Activated T-cell treated with anti-CD3 and anti-CD28 coated beads for 48 hours (primary cell): Measurements from ENCODE around the gene ST7.

Source experiments
- DNase-seq: peaks from one replicate; pipeline ENCODE4 v3.0.0-alpha.2; 2020; ENCODE audit warnings: low read depth

ST7 gene

DNA sequence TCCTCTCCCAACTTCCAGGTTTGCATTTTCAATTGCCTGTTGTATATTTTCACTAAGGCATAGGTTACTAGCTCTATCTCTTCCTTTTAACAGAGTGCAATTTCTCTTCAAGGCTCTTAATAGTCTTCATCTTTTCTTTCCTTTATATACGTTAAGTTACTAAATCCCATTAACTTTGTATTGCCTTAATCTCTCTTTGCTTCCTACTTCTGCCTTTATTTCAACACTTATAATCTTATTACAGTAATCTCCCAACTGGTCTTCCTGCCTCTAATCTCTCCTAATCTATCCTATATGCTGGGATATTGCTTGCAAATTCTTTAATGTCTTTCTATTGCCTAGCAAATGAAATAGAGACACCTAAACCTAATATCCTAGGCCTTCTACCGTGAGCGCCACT is 26.1 kb downstream of the ST7 start:
- no peak for DNase-seq

DNA sequence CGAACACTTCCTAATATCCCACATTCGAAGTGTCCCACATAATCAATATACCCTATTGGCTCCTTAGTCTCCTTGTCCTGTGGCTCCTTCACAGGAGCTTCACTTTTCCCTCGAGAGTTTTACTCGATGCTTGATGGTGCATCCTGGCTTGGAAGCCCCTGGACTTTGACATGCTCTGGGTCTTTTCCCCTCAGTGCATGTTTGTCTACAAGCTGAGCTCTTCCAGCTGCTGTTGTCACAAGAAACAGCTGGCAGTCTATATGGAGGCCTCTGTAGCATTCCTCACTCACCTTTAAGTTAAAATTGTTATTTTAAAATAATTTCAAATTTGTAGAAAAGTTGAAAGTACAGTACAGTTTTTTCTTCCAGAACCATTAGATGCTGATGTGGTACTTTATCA is 27.1 kb downstream of the ST7 start:
- no peak for DNase-seq

DNA sequence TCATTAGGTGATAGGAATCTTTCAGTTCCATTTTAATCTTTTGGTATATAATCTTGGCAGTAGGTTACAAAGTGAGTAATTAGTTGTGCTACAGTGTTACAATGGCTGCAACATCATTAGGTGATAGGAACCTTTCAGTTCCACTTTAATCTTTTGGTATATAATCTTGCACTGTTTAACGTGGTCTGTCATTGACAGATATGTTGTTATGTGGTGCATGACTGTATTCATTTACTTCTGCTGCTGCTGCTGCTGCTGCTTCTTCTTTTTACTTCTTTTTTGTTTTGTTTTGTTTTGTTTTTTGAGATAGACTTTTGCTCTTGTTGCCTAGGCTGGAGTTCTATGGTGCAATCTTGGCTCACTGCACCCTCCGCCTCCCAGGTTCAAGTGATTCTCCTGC is 28.6 kb downstream of the ST7 start:
- no peak for DNase-seq

DNA sequence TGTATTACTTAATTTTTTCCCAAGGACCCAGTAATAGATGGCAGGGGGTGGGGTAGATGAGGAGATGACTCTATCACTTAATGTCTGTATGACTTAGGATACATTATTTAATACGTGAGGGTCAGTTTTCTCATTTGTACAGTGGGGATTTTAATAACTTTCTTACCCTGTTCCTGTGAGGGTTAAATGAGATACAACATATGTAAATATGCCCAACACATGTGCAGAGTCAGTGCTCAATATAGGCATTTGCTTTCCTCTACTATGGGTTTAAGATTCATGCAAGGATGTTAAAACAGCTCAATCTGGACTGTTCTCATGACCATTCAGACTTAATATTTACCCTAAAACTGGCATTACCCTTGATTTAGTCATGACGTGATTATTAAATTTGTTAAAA is 31.2 kb downstream of the ST7 start:
- no peak for DNase-seq

DNA sequence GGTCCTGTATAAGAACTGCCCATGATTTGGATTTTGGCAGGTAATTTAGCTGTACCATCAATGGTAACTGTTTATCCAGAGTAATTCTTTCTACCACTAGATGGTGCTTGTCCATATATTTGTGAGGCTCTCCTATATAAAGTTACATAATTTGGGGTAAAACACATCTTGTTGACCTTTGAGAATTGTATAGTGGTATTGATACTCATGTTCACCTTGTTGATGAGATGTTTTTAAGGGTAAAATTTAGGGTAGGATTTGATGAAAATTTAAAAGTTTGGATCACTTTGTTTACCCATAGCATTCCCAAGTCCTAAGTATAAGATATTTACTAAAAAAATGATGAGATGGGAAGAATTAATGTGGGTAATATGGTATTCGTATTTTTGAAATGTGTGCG is 31.6 kb downstream of the ST7 start:
- DNase-seq, result no peak

DNA sequence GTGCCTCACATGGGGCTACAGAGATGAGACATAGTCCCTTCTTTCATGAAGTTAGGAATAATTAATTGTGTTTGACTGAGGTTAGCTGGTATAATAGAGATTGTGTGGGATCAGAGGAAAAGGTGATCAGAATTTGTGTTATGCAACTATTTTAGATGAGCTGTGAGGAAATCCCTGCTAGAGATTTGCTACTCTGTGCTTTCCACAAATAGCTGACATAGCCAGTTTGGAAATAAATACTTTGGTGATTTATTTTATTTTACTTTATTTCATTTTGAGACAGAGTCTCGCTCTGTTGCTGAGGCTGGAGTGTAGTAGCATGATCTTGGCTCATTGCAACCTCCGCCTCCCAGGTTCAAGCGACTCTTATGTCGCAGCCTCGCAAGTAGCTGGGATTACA is 32.3 kb downstream of the ST7 start:
- no peak for DNase-seq

DNA sequence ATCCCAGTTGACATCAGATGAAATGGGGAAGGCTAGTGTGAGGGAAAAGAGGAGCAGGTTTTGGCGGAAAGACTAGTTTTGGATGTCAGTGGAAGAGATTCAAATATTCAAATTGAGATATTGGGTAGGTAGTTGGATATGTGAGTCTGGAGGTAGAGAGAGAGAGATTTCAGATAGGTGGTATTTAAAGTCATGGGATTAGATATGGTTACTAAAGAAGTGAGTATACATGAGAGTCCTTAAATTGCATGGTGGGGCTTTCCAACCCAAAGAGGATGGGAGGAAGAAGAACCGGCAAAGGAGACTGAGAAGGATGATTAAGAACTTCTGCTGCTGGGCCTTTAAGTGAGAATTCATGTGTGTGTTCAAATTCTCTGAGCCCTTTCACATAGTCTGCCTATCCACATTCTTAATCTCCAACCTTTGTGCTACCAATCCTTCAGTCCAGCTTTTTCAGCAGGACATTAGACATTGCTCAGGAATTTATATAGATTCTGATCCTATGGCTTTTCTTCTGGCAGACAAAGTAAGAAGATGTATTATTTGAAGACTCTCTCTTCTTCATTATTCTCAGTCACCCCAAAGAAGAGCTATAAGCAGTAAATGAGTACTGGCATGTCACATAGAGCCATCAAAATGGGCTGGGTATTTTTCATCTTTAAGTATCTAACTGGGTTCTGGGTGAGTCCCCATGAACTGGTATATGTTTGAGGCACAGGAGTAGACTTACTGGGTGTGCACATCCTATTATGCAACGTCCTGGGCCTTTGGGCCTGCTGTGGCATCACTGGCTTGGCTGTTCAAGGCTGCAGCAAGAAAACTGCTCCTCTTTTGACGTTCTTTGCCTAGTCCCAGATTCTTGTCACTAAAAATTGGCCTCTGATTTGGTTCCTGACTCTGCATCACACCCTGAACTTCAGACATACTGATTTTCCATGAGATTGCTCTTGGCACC is 33.6 kb downstream of the ST7 start:
- no peak for DNase-seq

DNA sequence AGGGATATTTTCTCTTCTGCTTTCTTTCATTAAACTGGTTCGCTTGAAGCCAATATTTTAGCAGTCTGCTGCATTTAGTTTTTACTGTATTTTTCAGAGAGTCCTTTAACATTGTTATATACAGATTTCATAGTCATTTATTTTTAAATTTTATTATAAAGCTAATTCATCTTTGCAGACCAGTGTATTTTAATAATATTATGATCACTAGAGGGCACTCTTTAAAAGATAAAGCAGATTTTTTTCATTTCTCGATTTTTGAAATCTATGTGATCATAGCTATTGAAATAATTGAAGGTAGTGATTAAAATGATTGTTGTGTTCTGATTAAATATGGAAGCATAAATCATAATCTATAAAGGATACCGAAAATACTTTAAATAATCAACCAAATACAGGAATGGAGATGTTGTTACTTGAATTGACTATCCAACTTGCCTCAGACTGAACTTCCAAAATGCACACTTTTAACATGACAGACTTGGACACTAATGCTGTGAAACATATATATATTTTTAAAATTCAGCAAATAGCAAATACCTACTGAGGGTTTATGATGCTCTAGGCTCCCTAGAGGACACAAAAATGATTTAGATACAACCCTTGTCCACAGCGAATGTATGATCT is 35.2 kb downstream of the ST7 start:
- DNase-seq, result no peak

DNA sequence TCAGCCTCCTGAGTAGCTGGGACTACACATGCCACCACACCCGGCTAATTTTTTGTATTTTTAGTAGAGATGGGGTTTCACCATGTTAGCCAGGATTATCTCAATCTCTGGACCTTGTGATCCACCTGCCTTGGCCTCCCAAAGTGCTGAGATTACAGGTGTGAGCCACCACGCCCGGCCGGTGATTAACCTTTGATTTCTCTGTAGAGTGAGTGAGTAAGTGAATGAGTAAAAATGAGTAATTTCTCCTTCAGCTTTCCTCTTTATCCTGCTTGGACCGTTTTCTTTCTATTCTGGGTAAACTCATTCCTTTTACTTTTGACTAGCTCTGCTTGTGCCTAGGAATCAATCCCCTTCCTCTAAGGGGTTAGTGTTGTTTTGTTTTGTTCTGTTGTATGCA is 36.8 kb downstream of the ST7 start:
- DNase-seq, result no peak

DNA sequence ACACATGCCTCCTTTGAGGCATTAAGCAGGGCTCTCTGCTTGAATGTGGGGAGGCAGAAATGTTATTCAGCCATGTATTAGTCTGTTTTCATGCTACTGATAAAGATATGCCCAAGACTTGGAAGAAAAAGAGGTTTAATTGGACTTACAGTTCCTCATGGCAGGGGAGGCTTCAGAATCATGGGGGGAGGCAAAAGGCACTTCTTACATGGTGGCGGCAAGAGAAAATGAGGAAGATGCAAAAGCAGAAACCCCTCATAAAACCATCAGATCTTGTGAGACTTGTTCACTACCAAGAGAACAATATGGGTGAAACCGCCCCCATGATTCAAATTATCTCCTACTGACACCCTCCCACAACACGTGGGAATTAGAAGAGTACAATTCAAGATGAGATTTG is 37.9 kb downstream of the ST7 start:
- DNase-seq, result no peak

DNA sequence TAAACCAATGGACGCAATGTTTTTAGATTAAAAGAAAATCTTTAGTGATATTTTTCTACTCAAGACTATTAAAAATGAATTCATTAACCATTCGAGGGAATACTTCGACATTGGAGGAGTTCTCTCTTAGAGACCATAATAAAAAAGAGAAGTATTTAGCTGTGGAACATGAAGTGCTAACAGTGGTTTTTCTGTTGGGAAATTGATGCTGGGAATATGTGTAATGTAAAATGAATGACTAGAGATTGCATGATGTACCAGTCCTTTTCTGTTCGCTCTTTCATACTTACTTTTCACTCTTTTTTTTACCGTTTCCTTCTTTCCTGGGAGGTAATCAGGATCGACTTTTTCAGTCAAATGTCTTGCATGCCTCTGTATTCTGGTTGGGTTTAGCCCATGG is 41.3 kb downstream of the ST7 start:
- no peak for DNase-seq

DNA sequence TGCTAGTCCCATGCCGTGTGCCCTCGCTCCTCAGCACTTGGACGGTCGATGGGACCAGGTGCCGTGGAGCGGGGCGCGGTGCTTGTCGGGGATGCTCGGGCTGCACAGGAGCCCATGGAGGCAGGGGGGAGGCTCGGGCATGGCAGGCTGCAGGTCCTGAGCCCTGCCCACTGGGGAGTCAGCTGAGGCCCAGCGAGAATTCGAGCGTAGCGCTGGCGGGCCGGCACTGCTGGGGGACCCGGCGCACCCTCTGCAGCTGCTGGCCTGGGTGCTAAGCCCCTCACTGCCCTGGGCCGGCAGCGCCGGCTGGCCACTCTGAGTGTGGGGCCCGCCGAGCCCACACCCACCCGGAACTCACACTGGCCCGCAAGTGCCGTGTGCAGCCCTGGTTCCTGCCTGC is 44.7 kb downstream of the ST7 start:
- no peak for DNase-seq

DNA sequence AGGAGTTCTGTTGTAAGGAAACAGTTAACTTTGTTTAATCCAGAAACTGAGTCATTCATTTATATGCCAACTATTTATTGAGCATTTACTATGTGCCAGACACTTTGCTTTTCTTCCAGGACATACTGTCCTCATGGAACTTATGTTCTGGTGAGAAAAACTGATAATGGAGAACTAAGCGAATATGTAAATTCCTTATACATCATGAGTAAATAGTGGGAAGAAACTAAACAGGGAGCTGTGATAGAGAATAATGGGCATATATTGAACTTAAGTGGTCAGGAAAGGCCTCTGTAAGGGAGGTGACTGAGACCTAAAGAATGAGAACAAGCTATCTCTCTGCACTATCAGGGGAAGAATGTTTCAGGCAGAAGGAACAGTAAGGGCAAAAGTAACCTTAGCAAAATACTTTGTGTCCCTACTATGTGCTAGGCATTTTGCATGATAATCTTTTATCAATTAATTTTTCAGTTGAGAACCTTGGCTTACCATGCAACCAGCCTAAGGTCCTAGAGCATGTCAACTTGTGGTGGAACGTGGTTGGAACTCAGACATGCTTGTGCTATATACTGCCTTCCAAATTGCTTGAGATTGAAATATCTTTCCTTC is 45.4 kb downstream of the ST7 start:
- no peak for DNase-seq

DNA sequence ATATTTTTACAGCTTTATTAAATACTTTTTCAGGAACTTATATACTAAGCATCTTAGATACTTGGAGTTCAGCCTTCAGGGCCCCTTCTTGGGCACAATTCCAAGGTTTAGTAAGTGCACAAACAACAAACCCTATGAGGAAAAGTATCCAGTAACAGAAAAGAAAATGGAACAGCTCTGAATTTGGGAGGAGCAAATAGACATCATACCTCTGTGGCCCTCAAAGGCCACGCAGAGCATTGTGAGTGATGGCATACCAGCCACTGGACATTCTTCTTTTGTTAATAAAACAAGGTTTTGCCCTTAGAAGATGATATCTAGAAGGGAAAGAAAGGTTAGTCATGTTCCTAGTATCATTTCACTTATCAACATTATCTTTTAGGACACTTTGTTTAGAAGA is 46.0 kb downstream of the ST7 start:
- DNase-seq, result no peak

DNA sequence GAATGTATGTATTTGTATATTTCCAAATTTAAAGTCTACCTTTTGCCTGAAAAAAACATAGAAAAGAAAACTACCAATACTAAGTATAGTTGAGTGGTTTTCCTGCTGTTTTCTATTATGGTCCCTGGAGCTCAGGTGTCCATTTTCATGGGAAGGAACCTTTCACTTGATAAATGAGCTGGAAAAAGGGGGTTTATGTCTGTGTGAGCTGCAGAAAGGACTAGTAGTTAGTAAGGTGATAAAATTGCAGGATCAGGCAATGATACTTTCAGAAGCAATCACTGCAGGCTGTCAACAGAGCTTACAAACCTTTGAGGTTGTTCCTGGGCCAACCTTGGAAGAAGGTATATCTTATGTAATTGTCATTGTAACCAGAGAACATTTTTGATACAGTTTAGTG is 48.0 kb downstream of the ST7 start:
- no peak for DNase-seq

DNA sequence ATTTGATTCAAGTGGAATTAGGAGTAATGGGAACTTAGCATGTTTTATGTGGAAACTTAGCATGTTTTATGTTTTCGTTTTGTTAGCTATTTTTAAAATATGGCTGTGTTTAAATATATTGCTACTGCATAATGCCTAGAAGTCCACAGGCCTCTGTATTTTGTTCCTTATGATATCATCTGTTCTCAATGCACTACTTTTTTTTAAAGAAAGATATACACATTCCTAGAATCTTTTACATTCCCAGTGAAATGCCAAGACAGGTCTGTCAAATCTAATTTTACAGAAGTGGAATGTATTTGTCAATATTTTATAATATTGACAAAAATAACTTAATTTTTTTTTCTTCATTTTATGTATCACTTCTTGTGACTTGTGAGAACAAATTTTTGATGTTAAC is 51.6 kb downstream of the ST7 start:
- no peak for DNase-seq

DNA sequence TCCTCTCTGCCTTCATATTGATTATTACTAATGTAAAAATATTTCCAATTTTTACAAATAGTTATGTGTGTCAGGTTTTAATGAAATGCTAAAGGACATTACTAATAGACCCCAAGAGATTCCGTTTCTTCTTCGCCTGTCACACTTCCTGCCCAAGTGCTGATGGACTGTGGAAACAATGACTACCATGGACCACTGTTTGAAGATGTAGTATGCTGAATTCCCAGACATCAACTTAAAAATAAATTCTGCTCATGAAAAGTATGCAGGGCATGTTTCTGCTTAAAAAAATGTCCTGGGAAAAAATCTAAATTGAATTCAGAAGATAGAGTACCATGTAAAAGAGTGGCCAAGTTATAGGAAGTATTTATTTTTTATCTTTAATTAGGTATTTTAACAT is 52.1 kb downstream of the ST7 start:
- no peak for DNase-seq

DNA sequence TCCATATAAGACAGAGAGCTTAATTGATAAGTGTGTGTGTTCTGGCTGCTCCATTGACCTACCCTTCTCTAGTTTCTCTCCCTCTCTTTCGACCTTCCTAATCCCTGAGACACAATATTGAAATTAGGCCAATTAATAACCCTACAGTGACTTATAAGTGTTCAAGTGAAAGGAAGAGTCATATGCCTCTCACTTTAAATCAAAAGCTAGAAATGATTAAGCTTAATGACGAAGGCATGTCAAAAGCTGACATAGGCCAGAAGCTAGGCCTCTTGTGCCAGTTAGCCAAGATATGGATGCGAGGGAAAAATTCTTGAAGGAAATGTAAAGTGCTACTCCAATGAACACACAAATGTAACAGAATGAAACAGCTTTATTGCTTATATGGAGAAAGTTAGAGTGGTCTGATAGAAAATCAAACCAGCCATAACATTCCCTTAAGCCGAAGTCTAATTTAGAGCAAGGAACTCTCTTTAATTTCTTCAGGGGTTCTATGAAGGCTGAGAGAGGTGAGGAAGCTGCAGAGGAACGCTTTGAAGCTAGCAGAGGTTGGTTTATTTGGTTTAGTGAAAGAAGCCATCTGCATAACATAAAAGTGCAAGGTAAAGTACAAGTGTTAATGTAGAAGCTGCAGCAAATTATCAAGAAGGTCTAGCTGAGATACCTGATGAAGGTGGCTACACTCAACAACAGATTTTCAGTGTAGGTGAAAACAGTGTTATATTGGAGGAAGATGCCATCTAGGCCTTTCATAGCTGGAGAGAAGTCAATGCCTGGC is 53.8 kb downstream of the ST7 start:
- no peak for DNase-seq

DNA sequence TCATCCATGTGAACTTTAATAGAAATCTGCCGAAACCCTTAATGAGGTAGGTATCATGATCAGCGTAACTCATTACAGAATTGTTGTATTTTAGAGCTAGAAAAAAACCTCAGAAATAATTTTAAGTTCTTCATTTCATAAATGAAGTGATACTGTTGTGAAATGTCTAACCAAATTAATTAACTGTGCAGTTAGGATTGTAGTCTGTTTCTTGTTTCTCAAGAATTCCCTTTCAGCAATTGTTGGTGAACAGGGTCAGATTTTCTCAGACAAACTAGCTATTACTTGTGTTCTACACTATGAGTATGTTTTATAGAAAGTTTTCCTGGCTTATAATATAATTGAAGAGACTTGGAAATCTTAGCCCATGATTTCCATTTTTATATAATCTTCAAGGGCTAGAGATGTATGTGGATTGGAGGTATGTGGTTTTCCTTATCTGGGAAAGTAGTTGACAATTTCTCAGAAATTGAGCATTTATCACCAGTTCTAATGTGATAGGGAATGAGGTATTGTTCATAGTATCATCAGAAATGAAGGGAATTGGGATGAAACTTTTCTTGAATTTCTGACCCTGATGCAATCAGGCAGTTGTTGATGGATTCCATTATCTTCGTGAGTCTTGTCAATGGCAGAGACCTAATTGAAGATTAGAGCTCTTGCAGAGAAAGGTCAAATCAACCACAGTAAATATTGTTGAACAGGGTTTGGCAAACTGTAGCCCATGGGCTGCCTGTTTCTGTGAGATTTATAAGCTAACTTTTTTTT is 55.0 kb downstream of the ST7 start:
- no peak for DNase-seq

DNA sequence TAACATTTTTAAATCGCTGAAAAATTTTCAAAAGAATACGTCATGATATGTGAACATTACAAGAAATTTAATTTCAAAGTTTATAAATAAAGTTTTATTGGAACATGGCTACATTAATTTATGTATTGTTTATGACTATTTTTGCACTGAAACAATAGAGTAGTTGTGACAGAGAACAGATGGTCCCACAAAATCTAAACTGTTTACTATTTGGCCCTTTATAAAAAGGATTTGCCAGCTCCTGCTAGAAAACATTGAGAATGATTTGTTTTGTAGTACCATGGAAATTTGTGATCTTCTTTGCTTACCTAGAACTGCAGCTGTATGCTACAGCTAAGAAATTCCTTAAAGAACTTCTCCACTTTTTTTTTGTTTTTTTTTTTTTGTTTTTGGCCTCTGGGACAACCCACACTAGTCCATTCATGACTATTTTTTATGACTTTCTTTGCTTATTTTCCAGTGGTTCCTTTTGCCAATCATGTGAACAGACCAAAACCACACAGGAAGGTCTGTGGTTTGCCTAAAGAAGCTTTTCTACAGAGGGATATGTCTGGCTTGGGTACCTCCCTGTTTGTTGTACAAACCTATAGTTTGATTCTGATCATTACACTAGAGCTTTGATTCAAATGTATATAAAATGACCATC is 55.7 kb downstream of the ST7 start:
- no peak for DNase-seq

DNA sequence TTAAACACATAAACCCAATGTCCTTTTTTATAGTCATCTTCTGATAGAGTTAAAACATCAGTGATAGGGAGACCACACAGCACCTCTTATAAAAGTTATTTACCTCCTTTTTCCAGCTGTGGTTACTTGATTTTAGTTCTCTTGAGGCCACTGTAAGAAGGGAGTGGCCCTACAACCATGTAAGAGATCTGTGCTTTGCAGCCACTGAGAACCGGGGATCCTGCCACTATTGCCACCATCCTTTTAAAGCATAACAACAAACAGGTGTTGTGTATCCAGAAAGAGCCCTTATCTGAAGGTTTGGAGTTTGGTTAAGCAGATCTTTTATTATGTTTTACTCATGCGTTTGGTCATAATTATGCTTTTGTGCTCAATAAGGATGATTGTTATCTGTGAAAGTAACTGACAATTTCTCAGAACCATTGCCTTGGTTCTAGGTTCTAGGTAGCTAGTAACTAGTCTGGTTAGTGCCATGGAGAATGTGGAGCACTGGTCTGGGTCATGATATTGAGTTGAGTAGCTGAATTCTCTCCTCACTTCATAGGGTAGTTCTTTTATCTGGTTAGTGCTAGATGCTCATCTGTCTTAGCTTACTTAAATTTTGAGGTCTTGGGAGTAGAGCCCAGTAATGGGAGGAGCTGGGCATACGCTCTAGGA is 56.5 kb downstream of the ST7 start:
- no peak for DNase-seq
